Ectodermal cell (in vitro differentiated cells): ENCODE results near the gene NCAPD2.

Experiments used
- H3K27ac ChIP-seq: 2 replicates; pipeline ENCODE4 v1.7.0; 2013; ENCODE audit warnings: mild to moderate bottlenecking, low read depth, low read length; ENCODE audit not compliant: insufficient read depth, poor library complexity, severe bottlenecking
- H3K27me3 ChIP-seq: 2 replicates; pipeline ENCODE4 v1.7.0; 2013; ENCODE audit warnings: mild to moderate bottlenecking, low read length; ENCODE audit not compliant: insufficient read depth, control insufficient read depth, poor library complexity, severe bottlenecking
- H3K36me3 ChIP-seq: one replicate; pipeline ENCODE4 v1.7.0; 2013; ENCODE audit warnings: low read length; ENCODE audit not compliant: control insufficient read depth, insufficient read depth
- H3K4me1 ChIP-seq: one replicate; pipeline ENCODE4 v1.7.0; 2013; ENCODE audit warnings: low read length; ENCODE audit not compliant: control insufficient read depth, insufficient read depth
- H3K4me3 ChIP-seq: 2 replicates; pipeline ENCODE4 v1.7.0; 2013; ENCODE audit warnings: low read depth, low read length, control low read depth; ENCODE audit not compliant: insufficient read depth
- H3K9me3 ChIP-seq: 2 replicates; pipeline ENCODE4 v1.7.0; 2013; ENCODE audit warnings: mild to moderate bottlenecking, low read length, moderate library complexity; ENCODE audit not compliant: control insufficient read depth
- WGBS, 2 experiments: methylation state at CpG; one replicate each; pipeline ENCODE4 v1.1.7; 2013; ENCODE audit warnings: missing lambda C conversion rate in 2 of 2; 5-methylcytosine and 5-hydroxymethylcytosine counted together

The NCAPD2 gene

DNA sequence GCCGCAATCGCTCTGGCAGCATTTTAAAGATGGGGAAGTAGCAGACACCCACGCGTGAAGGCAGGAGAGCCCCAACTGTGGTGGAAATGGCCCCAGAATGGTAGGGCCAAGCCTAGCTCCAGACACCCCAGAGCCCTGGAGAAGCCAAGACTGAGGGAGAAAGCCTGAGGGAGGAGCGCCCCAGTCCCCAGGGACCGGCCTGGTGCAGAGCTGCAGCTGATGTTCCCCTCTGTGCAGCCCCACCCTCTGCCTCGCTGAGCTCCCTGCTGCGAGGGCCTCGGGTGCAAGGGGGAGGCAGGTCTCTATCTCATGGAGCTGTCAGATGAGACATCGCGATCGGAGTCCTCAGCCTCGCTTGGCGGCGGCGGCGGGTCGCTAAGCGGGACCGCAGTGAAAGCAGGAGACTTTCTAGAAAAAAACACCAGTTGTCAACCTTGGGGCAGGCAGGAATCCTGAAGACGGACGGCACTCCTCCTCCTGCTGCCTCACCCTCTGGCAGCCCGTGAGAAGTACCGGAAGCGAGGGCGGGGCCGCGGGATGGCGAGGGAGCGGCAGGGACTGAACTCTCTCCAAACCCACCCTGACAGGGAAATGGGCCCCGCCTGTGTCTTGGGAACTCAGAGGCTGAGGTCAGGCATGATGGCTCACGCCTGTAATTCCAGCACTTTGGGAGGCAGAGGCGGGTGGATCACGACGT lies 46.4 kb downstream of the NCAPD2 start:
- Histone ChIP-seq H3K4me1 (peaks cover 13% of the 10 kb centered on the region), H3K27me3 (no peaks in the 10 kb centered on the region), H3K9me3 (no peaks in the 10 kb centered on the region), H3K36me3 (peaks cover 33% of the 10 kb centered on the region), H3K27ac (no peak overlapping the region), H3K4me3 (no peak overlapping the region)
- 32 to 34% methylated on average over 35 of the region's 35 CpGs for WGBS, 2 experiments

DNA sequence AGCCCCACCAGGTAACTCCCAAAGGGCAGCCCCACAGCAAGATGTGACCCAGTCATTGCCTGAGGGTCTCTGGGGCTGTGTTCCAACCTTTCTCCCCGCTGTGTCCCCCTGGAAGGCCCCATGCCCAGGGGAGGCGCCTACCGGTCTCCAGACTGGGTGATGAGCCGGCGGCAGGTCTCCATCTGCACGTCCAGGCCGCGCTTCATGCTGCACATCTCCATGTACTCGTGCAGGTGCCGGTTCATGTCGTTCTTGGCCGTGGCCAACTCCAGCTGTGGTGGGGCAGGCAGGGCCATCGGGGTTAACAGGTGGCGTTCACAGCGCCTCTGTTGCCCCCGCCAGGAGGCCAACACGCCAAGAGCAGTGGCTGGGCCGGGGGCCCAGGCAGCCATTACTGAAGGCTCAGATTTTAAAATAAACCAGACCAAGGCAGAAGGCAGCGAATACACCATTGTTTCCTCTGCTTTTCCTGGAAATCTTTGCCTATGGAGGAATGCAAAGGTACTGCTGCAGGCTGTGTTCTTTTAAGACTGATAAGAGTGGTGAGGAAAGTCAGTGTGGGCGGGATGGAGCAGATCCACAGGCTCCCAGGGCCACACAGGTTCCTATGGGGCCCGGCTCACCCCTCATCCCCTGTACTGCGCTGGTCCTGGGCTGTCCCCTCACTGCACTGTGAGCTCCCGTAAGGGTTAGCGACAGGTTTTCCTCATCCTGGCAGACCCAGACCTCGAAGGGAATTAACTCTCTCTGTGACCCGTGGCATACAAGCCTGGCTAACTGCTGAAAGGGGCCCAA lies 47.7 kb downstream of the NCAPD2 start:
- Histone ChIP-seq H3K4me3 (no peak overlapping the region), H3K27me3 (no peaks in the 10 kb centered on the region), H3K27ac (no peak overlapping the region), H3K4me1 (peaks cover 4% of the 10 kb centered on the region), H3K9me3 (no peaks in the 10 kb centered on the region), H3K36me3 (peaks cover 27% of the 10 kb centered on the region)
- 93 to 95% methylated on average over 26 of the region's 26 CpGs for WGBS, 2 experiments

DNA sequence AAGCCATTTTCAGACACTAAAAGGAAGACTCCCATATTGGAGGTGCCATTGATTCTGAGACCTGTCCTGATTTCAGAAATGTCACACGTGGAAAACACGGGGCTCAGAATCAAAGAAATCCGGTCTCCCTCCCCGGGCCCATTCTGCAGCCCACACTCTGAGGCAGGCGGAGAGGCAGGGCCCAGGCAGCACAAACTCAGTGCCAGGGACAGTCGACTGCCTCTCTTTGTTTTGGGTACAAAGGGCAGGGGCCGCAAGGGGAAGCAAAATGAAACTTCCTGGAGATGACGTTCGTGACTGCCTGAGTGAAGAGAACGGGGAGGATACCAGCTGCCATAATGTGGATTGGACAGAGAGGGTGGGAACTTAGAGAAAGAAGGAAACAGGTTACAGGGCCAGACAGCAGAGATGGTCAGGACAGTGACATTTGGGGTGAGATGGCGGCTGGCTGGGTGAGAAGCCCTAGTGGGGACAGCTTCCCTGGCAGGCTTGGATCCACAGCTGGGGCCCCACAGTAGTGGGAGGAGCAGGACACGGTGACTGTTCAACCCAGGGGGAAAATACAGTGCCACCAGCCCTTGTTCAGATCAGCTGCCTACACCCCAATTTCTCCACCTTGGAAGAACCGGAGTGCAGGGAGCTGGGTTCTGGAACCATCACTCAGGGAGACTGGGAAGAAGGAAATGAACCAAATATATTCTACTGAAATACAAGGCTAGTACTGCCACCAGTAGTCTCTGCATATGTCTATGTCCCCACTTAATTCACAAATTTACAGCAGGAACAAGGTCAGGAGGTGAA lies 48.5 kb downstream of the NCAPD2 start:
- no peaks in the 10 kb centered on the region for H3K27me3 ChIP-seq
- no peak overlapping the region for H3K4me3 ChIP-seq
- peaks cover 4% of the 10 kb centered on the region for H3K4me1 ChIP-seq
- peaks cover 25% of the 10 kb centered on the region for H3K36me3 ChIP-seq
- 91% methylated on average over 13 of the region's 13 CpGs for WGBS, 2 experiments
- H3K27ac ChIP-seq: no peak overlapping the region
- no peaks in the 10 kb centered on the region for H3K9me3 ChIP-seq

DNA sequence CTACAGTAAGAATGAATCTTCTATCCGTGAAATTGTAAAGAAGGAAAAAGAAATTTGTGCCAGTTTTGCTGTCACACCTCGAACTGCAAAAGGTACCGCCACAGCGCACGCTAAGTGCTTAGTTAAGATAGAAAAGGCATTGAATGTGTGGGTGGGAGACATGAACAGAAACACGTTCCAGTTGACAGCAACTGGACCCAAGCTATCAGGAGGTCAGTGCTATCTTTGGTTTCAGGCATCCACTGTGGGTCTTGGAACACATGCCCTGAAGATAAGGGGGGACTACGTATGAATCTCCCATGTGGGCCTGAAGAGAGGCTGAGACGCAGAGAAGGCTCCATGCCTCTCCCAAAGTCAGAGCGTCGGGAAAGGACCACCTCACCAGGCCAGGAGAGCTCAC lies 52.1 kb downstream of the NCAPD2 start:
- Histone ChIP-seq H3K36me3 (peaks cover 13% of the 10 kb centered on the region), H3K27me3 (no peaks in the 10 kb centered on the region), H3K4me1 (no peaks in the 10 kb centered on the region), H3K9me3 (no peaks in the 10 kb centered on the region), H3K27ac (no peak overlapping the region), H3K4me3 (no peak overlapping the region)
- WGBS, 2 experiments: 95 to 96% methylated on average over 10 of the region's 10 CpGs

DNA sequence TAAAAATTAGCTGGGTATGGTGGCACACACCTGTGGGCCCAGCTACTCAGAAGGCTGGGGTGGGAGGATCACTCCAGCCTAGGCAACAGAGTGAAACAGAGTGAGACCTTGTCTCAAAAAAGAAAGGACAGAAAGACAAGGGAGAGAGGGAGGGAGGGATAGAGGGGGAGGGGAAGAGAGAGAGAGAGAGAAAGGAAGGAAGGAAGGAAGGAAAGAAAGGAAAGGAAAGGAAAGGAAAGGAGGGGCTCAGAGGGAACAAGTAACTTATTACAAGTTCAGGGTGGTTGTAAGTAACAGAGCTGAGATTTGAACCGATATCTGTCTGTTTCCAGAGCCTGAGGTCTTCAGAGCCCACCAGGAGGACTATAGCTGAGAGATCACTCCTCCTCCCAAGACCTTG lies 53.7 kb downstream of the NCAPD2 start:
- WGBS, 2 experiments: 91 to 98% methylated on average over 1 of the region's 1 CpG
- H3K4me1 ChIP-seq: no peaks in the 10 kb centered on the region
- no peak overlapping the region for H3K27ac ChIP-seq
- no peaks in the 10 kb centered on the region for H3K27me3 ChIP-seq
- H3K9me3 ChIP-seq: no peaks in the 10 kb centered on the region
- H3K36me3 ChIP-seq: peaks cover 18% of the 10 kb centered on the region
- no peak overlapping the region for H3K4me3 ChIP-seq

DNA sequence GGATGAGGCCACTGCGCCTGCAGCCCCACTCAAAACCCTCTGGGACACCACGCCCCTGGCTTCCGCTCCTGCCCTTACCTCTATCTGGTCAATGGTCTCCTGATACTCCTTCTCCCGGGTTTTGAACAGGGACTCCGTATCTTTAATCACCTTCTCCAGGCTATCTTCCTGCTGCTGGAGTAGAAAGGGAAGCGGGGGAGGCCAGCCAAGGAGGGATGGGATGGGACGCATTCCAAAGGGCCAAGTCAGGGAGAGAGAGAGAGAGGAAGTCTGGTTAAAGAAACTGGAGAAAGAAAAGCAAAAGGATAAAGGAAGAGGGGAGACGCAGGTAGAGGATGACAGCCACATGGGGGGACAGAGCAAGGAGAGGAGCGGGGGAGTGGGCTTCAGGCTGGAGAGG lies 54.1 kb downstream of the NCAPD2 start:
- H3K27ac ChIP-seq: no peak overlapping the region
- 94 to 96% methylated on average over 9 of the region's 9 CpGs for WGBS, 2 experiments
- no peaks in the 10 kb centered on the region for H3K27me3 ChIP-seq
- H3K4me1 ChIP-seq: no peaks in the 10 kb centered on the region
- H3K9me3 ChIP-seq: no peaks in the 10 kb centered on the region
- H3K4me3 ChIP-seq: no peak overlapping the region
- peaks cover 18% of the 10 kb centered on the region for H3K36me3 ChIP-seq

DNA sequence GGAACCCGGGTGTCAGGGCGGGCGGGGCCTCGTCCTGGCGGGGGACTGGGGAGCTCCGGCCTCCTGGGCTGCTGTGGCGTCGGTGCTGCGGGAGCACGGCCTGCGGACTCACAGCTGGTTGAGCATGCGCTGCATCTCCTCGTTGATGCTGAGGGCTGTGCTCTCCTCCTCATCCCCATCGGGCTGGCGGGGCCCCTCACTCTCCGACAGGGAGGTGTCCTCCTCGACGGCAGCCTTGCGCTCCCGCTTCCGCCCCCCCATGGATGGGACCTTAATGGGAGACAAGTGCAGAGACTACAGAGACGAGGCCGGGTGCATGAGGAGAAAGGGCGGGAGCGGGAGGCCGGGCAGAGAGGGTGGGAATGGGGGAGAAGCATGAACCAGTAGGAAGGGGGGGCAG lies 54.7 kb downstream of the NCAPD2 start:
- 93 to 94% methylated on average over 26 of the region's 26 CpGs for WGBS, 2 experiments
- Histone ChIP-seq H3K9me3 (no peaks in the 10 kb centered on the region), H3K36me3 (peaks cover 18% of the 10 kb centered on the region), H3K4me3 (no peak overlapping the region), H3K27ac (no peak overlapping the region), H3K27me3 (no peaks in the 10 kb centered on the region), H3K4me1 (no peaks in the 10 kb centered on the region)

DNA sequence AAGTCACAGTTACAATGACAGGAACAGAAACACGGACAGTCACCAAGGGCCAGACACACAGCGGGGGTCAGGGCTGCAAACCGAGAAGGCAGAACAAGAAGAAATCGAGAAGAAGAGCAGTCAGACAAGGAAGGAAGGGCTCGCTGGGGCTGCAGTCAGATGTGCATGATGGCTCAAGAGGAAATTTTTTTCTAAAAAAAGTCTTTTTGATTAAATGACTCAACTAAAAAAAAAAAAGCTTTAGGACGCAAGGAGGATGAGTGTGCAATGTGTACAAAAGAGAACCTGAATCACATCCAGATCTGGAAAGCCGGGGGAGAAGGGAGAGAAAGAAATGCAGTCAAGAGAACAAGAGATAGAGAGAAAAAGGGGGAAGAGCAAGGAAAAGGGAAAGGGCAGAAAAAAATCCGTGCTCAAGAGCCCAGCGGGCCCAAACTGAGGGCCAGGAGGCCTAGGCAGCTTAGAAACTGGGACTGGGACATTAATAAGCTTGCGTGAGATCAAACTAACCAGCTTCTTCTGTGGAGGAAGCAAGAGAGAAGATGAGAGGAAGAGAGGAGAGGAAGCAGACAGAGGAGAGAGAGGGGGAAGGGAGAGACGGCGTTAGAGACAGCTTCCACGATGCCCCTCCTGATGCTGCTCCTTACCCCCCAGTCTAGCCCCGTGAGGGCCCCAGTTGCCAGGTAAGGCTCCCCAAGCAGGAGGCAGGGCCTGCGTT lies 55.2 kb downstream of the NCAPD2 start:
- Histone ChIP-seq H3K4me3 (no peak overlapping the region), H3K4me1 (no peaks in the 10 kb centered on the region), H3K9me3 (no peaks in the 10 kb centered on the region), H3K36me3 (peaks cover 18% of the 10 kb centered on the region), H3K27ac (no peak overlapping the region), H3K27me3 (no peaks in the 10 kb centered on the region)
- WGBS, 2 experiments: 91 to 93% methylated on average over 15 of the region's 15 CpGs

DNA sequence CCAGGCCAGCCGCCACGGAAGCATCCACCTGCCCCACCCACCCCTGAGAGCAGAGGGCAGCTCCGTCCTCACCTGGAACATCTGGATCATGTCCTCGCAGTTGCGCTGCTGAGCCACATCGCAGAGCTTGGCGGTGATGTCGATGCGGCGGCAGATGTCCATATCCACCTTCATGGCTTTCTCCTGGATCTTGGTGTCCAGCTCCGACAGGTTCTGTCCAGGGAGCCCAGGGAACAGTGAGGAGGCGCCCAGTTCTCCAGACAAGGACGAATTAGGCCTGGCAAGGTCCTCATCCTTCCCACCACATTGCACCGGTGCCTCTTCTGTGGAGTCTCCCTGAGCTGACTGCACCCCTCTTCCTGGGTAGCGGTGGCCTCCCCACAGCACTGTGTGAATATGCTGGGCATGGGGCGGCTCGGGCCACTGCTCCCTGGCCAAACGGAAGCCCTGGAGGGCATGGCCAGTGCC lies 55.8 kb downstream of the NCAPD2 start:
- peaks cover 18% of the 10 kb centered on the region for H3K36me3 ChIP-seq
- H3K9me3 ChIP-seq: no peaks in the 10 kb centered on the region
- no peak overlapping the region for H3K27ac ChIP-seq
- WGBS, 2 experiments: 92 to 95% methylated on average over 18 of the region's 18 CpGs
- H3K4me3 ChIP-seq: no peak overlapping the region
- peaks cover 4% of the 10 kb centered on the region for H3K4me1 ChIP-seq
- no peaks in the 10 kb centered on the region for H3K27me3 ChIP-seq
